Measurements from ENCODE around the gene HSD17B4.

The HSD17B4 gene

GRCh38 chr5:119524485-119524884 lies 72.2 kb downstream of the HSD17B4 start:
- H3K27me3 ChIP-seq (ENCODE audit: insufficient read depth, low read length) = no peaks in the 10 kb centered on the region
- no peaks in the 10 kb centered on the region for H3K79me2 ChIP-seq (ENCODE audit: insufficient read depth, low read length)
- H3K9ac ChIP-seq (ENCODE audit: low read length) = no peak overlapping the region
- H4K20me1 ChIP-seq (ENCODE audit: insufficient read depth, low read length) = no peaks in the 10 kb centered on the region
- H3K9me3 ChIP-seq (ENCODE audit: low read length) = no peaks in the 10 kb centered on the region
- no peak for TF ChIP-seq EZH2 (IDR thresholded peaks at IDR 0.05; ENCODE audit: borderline replicate concordance, low read length)
- TF ChIP-seq CTCF (IDR thresholded peaks at IDR 0.05; ENCODE audit: low read length) = no peak
- no peaks in the 10 kb centered on the region for H3K4me1 ChIP-seq (ENCODE audit: insufficient read depth, low read length, severe bottlenecking)
- no peak overlapping the region for H3K27ac ChIP-seq (ENCODE audit: low read depth, low read length, poor library complexity, severe bottlenecking)
- no peaks in the 10 kb centered on the region for H3K9me2 ChIP-seq (ENCODE audit: low read depth, low read length)
- H3K4me3 ChIP-seq (ENCODE audit: low read depth, low read length, poor library complexity, severe bottlenecking) = no peak overlapping the region
- H3K4me2 ChIP-seq (ENCODE audit: low read length) = no peak overlapping the region
- peaks cover 25% of the 10 kb centered on the region for H3K36me3 ChIP-seq (ENCODE audit: insufficient read depth, low read length)
- no peak overlapping the region for H2AFZ ChIP-seq (ENCODE audit: low read length)
- no peaks in the 10 kb centered on the region for H3F3A ChIP-seq (ENCODE audit: insufficient read depth, low read length)

DNA sequence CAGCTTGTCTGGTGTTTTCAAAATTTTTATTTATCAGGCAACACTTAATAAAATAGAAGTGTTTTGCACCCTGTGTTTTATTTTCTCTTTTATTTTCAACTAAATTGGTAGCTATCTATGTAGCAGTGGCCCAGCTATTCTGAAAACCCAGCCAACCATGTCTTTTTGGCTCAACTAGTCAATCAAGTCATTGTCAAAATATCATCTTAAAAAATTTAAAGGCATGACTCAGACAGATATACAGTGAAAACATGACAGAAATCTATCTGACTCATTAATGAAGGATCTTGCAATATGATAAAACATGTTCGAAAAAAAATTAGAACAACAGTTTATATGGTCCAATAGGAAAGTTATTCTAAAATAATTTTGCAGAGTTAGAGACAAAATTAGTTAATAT lies 75.1 kb downstream of the HSD17B4 start:
- H3K79me2 ChIP-seq (ENCODE audit: insufficient read depth, low read length) = no peaks in the 10 kb centered on the region
- H4K20me1 ChIP-seq (ENCODE audit: insufficient read depth, low read length) = no peaks in the 10 kb centered on the region
- no peaks in the 10 kb centered on the region for H3K9me3 ChIP-seq (ENCODE audit: low read length)
- no peaks in the 10 kb centered on the region for H3K9me2 ChIP-seq (ENCODE audit: low read depth, low read length)
- no peak overlapping the region for H3K4me3 ChIP-seq (ENCODE audit: low read depth, low read length, poor library complexity, severe bottlenecking)
- H3F3A ChIP-seq (ENCODE audit: insufficient read depth, low read length) = no peaks in the 10 kb centered on the region
- TF ChIP-seq CTCF (IDR thresholded peaks at IDR 0.05; ENCODE audit: low read length) (no peak), EZH2 (IDR thresholded peaks at IDR 0.05; ENCODE audit: borderline replicate concordance, low read length) (no peak)
- no peaks in the 10 kb centered on the region for H3K4me1 ChIP-seq (ENCODE audit: insufficient read depth, low read length, severe bottlenecking)
- H3K27me3 ChIP-seq (ENCODE audit: insufficient read depth, low read length) = no peaks in the 10 kb centered on the region
- no peak overlapping the region for H3K9ac ChIP-seq (ENCODE audit: low read length)
- H3K36me3 ChIP-seq (ENCODE audit: insufficient read depth, low read length) = peaks cover 34% of the 10 kb centered on the region
- no peak overlapping the region for H2AFZ ChIP-seq (ENCODE audit: low read length)
- no peak overlapping the region for H3K27ac ChIP-seq (ENCODE audit: low read depth, low read length, poor library complexity, severe bottlenecking)
- no peak overlapping the region for H3K4me2 ChIP-seq (ENCODE audit: low read length)

GRCh38 chr5:119529811-119530210 lies 77.5 kb downstream of the HSD17B4 start:
- Histone ChIP-seq H3K36me3 (ENCODE audit: insufficient read depth, low read length) (peaks cover 34% of the 10 kb centered on the region), H4K20me1 (ENCODE audit: insufficient read depth, low read length) (no peaks in the 10 kb centered on the region), H3K27me3 (ENCODE audit: insufficient read depth, low read length) (no peaks in the 10 kb centered on the region), H3K27ac (ENCODE audit: low read depth, low read length, poor library complexity, severe bottlenecking) (no peak overlapping the region), H3K9me3 (ENCODE audit: low read length) (no peaks in the 10 kb centered on the region), H2AFZ (ENCODE audit: low read length) (no peak overlapping the region), H3K4me3 (ENCODE audit: low read depth, low read length, poor library complexity, severe bottlenecking) (no peak overlapping the region), H3K79me2 (ENCODE audit: insufficient read depth, low read length) (no peaks in the 10 kb centered on the region), H3K9ac (ENCODE audit: low read length) (no peak overlapping the region), H3K9me2 (ENCODE audit: low read depth, low read length) (no peaks in the 10 kb centered on the region), H3K4me2 (ENCODE audit: low read length) (no peak overlapping the region), H3K4me1 (ENCODE audit: insufficient read depth, low read length, severe bottlenecking) (no peaks in the 10 kb centered on the region), H3F3A (ENCODE audit: insufficient read depth, low read length) (no peaks in the 10 kb centered on the region)
- no peak for TF ChIP-seq EZH2 (IDR thresholded peaks at IDR 0.05; ENCODE audit: borderline replicate concordance, low read length)
- no peak for TF ChIP-seq CTCF (IDR thresholded peaks at IDR 0.05; ENCODE audit: low read length)

All from OCI-LY1 (cell line).